Left ventricle myocardium superior (tissue), 1 donor: ENCODE measurements around the gene TCFL5. TPM values are rescaled to one million over a fixed set of nuclear protein-coding genes. Genes with fewer than 3 reads are reported as not detected.

ENCODE experiments used
- ATAC-seq: fragments of 200-7000 bp; cut with Tn5 transposase; one replicate; pipeline ENCODE4 v1.9.1; 2020; ENCODE audit warnings: mild to moderate bottlenecking, moderate library complexity
- DNase-seq: peaks from one replicate; pipeline ENCODE4 v3.0.0-alpha.2; 2020
- intact Hi-C: fragments of 100-400 bp; cut with micrococcal nuclease; formaldehyde crosslinking; loops from one replicate; pipeline ENCODE4 v1.11.0; 2022
- total RNA-seq: library from RNA; stranded (reverse); fragmentation: NEBNext Ultra II Directional; extraction: Animal tissue kit (Norgen Biotek cat#: 25700); gene quantifications from one replicate; pipeline ENCODE4 v1.2.1, GENCODE V29; 2021
- donor health status: DM: no; HTN: yes; CAD: no; lungs with severe emphysema.

TCFL5 gene
- total RNA-seq, 1 donor from 2014 or later = 6.1 TPM

- peak; percentile 9 for DNase-seq
- no peak for ATAC-seq
- intact Hi-C loops = no loop called here
These were observed 19.9 kb downstream of the TCFL5 start for GRCh38 chr20:62841705-62842212.

DNA sequence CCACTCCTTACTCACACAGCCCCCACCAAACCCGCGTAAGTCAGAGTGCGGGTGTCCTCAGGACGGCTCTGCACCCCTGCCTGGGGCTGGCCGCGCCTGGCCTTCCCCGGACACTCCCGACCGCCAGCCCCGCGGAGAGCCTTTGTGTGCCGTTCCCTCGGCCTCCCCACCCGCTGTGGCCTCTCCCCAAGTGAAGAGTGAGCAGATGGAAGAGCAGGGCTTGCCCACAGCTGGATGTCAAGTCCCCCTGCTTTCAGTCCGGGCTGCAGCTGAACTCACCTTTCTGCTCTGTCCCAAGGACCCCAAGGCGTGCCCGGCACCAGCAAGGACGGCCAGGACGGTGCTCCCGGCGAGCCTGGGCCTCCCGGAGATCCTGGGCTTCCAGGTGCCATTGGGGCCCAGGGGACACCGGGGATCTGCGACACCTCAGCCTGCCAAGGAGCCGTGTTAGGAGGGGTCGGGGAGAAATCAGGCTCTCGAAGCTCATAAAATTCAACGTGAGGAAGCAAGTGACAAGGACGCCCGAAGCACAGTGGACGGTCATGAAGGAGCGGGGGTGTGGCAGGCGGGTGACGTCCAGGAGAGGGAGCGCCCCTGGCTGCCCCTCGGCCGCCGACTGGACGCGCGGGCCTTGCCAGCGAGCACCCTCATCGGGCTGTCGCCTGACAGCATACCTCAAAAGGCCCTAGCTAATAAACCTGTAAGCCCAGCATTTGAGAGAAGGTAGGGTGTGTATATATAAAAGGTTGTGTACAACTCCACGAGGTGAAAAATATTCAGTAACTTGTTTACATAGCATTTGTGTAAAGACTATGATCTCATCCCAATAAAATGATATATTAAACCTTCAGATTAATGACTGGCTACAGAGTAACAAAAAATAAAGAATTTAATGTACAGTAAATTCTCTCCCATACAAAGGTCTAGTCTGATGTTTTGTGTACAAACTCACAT, 21.1 kb downstream of the TCFL5 start:
- no peak for ATAC-seq

GRCh38 chr20:62839816-62840215, 21.8 kb downstream of the TCFL5 start:
- intact Hi-C loops = no loop called here
- peak; percentile 13 for DNase-seq
- no peak for ATAC-seq

More for the DNA sequence above, 21.1 kb downstream of the TCFL5 start:
- intact Hi-C loops = no loop called here
- peak; percentile 23 for DNase-seq

DNA sequence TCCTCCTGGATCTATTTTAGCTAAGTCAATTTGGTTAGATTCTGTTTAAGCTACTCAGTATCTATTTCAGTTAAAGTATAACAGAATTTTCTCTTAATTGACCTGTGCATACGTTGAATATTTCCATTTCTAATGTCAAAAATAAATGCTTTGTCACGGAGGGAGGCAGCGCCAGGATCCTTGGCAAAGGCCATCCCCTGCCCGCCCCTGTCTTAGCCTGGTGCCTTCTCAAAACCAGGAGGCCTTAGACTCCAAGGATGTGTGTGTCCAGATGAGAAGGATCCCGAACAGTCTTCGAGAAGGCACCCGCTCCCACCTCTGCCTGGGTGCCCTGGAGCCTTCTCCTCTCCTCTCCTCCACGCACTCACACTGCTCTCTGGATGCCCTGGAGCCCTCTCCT, 22.4 kb downstream of the TCFL5 start:
- intact Hi-C loops = no loop called here
- ATAC-seq (no peak), DNase-seq (peak; percentile 2)

DNA sequence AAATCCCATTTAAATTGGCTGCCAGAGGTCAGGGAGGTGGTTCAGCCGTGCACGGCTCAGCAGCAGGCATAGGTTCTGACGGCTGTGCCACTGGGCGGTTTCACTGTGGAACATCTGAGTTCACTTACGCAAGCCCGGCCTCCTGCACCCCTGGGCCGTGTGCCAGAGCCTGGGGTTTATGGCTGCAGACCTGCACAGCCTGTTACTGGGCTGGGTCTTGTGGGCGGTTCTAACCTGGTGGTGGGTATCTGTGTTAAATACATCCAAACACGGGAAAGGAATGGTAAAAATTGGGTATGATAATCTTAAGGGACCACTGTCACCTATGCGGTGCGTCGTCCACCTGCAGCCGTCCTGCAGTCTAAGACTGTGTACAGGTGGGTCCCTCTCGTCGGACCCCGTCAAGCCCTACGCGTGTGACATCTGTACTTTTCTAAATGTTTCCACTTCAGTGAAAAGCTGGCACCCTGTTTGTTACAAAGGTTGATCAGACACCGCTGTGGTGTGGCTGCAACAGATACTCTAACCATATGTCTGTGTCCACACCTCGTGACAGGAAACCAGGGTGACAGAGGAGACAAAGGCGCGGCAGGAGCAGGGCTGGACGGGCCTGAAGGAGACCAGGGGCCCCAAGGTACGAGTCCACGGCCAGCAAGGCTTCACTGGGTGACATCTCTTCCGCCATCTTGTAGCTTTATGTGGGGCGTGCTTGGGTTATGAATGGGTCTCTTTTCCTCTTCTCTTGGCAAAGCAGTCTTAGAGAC, 23.3 kb downstream of the TCFL5 start:
- ATAC-seq (peak; percentile 56), DNase-seq (peak; percentile 54)
- intact Hi-C loops = no loop called here

DNA sequence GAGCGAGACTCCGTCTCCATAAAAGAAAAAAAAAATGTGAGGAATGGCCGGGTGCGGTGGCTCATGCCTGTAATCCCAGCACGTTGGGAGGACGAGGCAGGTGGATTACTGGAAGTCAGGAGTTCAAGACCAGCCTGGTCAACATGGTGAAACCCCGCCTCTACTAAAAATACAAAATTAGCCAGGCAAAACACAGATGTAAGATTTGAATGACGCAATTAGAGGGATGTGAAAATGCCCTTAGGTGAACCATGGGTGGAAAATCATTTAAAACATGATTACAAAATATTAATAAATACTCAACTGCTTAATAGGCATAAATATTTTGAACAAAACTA, 23.9 kb downstream of the TCFL5 start:
- ATAC-seq (no peak), DNase-seq (no peak)
- intact Hi-C loops = no loop called here

DNA sequence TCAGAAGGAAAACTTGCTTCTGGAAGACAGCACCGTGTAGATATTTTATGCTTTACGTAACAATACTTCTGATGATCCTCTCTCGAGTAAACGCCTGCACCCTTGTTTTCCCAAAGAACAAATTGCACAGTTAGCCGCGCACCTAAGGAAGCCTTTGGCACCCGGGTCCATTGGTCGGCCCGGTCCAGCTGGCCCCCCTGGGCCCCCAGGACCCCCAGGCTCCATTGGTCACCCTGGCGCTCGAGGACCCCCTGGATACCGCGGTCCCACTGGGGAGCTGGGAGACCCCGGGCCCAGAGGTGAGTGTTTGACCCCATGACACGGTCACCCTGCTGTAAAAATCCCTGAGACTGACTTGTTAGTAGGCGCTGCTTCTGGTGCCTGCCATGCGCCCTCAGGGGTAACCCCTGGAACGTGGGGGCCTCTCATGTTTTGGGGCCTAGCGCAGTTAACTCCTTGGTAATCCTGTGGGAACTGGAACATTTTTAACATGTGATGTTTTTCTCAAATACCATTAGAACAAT, 24.6 kb downstream of the TCFL5 start:
- peak; percentile 2 for DNase-seq
- intact Hi-C loops = no loop called here
- ATAC-seq = no peak

- DNase-seq (peak; percentile 20), ATAC-seq (no peak)
- intact Hi-C loops = no loop called here
These were observed 25.4 kb downstream of the TCFL5 start for GRCh38 chr20:62835931-62836861.

DNA sequence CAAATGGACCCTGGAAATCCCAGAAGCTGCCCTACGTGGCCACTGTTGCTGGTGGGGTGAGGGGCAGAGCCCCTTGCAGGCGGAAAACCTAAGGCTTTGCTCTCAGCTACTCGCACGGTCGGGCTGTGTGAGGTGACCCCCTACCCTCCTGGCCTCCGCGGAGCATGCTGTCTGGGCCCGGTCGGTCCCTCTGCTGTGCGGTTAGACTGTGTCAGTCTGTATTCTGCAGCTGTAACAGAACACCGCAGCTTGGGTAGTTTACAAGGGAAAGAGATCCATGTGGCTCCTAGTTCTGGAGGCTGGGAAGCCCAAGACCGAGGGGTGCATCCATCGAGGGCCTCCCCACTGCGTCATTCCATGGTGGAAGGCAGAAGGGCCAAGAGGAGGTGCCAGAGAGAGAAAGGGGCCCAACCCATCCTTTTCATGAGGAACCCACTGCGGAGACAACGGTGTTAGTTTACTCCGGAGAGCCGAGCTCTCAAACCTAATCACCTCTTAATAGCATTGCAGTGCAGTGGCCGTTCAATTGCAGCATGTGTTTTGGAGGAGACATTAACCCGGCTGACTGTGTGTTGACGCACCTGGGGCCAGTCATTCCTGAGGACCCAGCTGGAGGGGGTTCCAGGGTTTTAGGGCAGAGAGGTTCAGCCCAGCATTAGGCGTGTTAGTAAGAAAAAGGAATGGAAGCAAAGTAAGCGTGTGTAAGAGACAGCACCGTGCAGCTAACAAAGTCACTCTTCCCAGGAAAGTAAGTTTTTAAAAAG, 26.5 kb downstream of the TCFL5 start:
- peak; percentile 11 for DNase-seq
- intact Hi-C loops = no loop called here
- no peak for ATAC-seq

DNA sequence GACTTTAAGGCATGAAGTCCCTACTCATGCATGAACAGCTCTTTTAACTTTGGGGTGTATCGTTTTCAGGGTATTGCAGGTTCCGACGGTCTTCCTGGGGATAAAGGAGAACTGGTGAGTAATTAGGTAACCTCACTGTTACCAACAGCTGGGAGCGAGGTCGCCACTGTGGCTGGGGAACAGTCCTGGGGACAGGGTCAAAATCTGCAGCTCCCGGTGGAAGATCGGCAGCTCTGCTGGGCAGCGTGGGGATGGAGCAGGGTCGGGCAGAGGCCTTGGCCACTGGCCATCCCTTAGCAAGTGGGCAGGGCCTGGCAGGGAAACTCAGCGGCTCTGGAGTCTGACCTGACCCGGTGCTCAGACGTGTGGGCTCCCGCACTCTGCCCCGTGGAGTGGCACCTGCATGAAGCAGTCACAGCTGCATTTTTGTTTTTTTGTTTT, 28.7 kb downstream of the TCFL5 start:
- no peak for ATAC-seq
- peak; percentile 29 for DNase-seq
- intact Hi-C loops = no loop called here

DNA sequence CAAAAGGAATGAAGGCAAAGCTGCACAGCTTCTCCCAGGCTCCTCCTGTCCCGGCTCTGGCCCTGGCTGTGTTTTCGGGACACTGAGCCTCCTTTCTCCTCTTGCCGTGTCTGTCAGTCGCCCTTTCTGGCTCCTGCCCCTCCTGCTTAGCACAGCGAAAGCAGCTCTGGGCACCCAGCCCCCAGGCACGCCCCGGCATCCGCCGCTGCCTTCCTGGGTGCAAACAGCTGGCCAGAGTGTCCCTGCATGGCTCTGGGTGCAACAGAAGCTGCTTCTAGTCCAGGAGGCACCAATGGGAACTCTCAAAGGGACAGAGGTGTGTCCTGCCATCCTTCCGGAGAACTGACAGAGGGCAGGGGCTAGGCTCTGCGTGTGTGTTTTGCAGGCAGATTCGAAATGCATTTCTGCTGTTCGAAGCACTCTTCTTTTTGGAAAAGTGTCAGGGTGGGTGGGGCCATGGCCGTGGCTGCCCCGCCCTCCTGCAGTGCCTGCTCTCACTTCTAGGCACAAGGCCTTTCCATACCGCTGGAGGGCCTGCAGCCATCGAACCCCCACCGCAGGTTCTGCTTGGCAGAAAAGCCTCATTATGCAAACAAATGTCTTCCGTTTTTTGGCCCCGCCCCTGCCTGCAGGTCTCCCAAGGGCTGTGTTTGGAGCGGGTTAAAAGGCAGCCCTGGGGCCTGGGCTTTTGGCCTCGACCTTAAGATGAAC, 29.3 kb downstream of the TCFL5 start:
- DNase-seq (peak; percentile 48), ATAC-seq (peak; percentile 23)
- intact Hi-C loops = no loop called here

GRCh38 chr20:62831854-62832211, 29.8 kb downstream of the TCFL5 start:
- intact Hi-C loops = no loop called here
- ATAC-seq (no peak), DNase-seq (peak; percentile 8)

DNA sequence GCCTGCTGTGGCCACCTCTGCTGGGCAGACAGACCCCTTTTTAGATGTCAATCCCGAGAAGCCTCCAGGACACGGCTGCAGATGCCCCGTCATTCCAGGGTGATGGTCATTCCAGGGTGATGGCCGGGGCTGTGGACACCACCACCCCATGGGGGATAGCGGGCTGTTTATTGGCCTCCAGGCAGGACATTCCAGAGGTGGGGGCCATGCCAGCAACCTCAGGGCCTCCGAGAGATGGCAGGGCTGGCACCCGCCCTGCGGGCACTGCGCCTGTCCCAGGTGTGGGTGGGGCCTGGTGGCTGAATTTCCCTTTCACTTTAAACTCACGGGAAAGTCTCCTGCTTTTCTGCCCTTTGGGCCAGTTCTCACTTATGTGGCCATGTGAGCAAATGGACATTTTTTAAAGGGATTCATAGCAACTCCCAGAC, 30.2 kb downstream of the TCFL5 start:
- intact Hi-C loops = no loop called here
- peak; percentile 28 for DNase-seq
- ATAC-seq = no peak

DNA sequence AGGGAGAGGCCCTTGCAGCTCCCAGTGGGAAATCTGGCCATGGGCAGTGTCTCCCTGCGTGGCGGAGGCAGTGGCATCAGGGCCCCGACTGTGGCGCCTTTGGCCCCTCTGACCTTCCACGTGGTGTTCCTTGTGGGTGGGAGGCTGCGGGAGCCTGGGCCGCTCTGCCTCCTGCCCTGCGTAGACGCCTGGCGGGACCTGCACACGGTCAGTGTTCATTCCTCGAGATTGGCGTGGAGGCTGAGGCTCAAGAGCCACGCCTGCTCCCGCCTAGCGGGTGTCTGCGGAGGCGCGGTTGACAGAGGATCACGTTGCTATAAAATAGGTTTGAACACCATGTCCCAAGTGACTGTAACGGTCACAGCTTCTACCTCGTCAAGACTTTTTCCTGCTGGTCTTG, 30.8 kb downstream of the TCFL5 start:
- no peak for ATAC-seq
- intact Hi-C loops = no loop called here
- DNase-seq = peak; percentile 27

- DNase-seq = peak; percentile 20
- intact Hi-C loops = no loop called here
- ATAC-seq = no peak
These were observed 31.4 kb downstream of the TCFL5 start for GRCh38 chr20:62830251-62830650.

GRCh38 chr20:62829231-62830230, 32.1 kb downstream of the TCFL5 start:
- no peak for ATAC-seq

More at GRCh38 chr20:62829231-62830230, 32.1 kb downstream of the TCFL5 start:
- intact Hi-C loops = no loop called here
- peak; percentile 20 for DNase-seq
